Islet of Langerhans (tissue), 1 donor: Measurements from ENCODE around the gene MYO5A.
A peak's percentile ranks its signal among the peaks of the same experiment; 100 is the strongest.
"Not testable (repeated sequence)": the region's sequence is repeated elsewhere in the genome, so short reads cannot be mapped to it uniquely, and the experiment has no call there.

ENCODE experiments used
- FAIRE-seq: peaks from one replicate; lab custom pipeline; 2011; peaks lifted over from hg19 to GRCh38; lab: Jason Lieb, UNC

Gene MYO5A

DNA sequence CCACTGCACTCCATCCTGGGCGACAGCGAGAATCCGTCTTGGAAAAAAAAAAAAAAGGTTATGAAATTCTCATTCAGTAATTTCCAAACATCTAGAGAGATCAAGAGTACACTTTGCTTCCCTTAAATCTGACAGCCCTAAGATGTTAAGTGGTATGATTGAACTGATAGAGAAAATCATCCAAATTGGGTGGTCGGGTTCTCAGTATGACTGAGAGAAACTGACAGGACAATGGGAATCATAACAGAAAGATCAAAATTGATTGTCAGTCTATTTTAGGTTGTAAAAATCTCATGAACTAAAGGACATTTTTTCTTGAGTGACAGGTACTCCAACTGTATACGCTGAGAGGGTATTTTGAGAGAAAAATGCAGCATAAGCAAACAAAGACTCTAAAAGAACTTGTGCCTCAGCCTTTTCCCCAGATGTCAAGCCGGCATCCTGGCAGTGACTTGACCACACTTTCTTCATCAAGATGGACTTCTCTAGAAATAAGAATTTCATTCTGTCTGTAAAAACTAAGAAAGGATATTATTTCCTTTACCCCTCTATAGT is 65.8 kb downstream of the MYO5A start:
- FAIRE-seq, result no peak

DNA sequence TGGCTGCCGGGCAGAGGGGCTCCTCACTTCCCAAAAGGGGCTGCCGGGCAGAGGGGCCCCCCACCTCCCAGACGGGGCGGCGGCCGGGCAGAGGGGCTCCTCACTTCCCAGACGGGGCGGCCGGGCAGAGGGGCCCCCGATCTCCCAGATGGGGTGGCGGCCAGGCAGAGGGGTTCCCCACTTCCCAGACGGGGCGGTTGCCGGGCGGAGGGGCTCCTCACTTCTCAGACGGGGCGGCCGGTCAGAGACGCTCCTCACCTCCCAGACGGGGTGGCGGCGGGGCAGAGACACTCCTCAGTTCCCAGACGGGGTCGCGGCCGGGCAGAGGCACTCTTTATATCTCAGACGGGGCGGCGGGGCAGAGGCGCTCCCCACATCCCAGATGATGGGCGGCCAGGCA is 69.0 kb downstream of the MYO5A start:
- not testable (repeated sequence) for FAIRE-seq

DNA sequence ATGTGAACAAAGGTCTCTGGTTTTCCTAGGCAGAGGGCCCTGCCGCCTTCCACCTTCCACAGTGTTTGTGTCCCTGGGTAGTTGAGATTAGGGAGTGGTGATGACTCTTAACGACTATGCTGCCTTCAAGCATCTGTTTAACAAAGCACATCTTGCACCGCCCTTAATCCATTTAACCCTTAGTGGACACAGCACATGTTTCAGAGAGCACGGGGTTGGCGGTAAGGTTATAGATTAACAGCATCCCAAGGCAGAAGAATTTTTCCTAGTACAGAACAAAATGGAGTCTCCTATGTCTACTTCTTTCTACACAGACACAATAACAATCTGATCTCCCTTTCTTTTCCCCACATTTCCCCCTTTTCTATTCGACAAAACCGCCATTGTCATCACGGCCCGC is 69.4 kb downstream of the MYO5A start:
- not testable (repeated sequence) for FAIRE-seq

DNA sequence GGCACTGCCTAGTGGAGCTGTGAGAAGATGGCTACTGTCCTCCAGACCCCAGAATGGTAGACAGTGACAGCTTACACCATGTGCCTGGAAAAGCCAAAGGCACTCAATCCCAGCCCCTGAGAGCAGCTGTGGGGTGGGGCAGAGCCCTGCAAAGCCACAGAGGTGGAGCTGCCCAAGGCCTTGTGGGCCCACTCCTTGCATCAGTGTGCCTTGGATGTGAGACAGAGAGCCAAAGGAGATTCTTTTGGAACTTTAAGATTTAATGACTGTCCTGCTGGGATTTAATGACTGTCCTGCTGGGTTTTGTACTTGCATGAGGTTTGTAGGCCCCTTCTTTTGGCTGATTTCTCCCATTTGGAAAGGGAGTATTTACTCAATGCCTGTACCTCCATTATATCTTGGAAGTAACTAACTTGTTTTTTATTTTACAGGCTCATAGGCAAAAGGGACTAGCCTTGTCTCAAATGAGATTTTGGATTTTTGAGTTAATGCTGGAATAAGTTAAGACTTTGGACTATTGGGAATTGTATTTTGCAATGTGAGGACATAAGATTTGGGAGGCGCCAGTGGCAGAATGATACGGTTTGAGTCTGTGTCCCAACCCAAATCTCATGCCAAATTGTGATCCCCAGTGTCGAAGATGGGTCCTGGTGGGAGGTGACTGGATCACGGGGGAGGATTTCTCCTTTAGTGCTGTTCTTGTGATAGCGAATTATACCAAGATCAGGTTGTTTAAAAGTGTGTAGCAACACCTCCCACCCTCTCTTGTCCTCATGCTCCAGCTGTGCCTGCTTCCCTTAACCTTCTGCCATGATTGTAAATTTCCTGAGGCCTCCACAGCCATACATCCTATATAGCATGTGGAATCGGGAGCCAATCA is 80.4 kb downstream of the MYO5A start:
- no peak for FAIRE-seq

DNA sequence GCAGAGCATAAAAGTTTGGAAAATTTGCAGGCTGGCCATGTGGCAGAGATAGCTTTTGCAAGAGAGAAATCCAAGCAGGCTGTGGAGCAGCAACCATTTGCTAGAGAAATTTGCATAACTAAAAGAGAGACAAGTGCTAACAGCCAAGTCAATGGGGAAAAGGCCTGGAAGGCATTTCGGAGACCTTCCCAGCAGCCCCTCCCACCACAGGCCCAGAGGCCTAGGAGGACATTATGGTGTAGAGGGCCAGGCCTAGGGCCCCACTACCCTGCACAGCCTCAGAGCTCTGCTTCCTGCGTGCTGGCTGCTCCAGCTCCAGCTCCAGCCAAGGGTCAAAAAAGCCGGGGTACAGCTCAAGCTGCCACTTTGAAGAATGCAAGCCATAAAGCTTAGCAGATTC is 82.7 kb downstream of the MYO5A start:
- FAIRE-seq, result no peak

DNA sequence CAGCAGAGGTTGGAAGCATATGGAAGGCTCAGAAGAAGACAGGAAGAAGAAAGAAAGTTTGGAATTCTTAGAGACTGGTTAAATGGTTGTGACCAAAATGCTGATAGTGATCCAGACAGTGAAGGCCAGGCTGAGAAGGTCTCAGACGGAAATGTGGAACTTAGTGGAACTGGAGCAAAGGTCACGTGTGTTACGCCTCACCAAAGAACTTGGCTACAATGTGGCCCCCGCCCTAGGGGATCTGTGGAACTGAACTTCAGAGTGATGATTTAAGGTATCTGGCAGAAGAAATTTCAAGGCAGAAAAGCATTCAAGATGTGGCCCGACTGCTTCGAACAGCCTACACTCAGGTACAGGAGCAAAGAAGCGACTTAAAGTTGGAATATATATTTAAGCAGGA is 83.1 kb downstream of the MYO5A start:
- no peak for FAIRE-seq

DNA sequence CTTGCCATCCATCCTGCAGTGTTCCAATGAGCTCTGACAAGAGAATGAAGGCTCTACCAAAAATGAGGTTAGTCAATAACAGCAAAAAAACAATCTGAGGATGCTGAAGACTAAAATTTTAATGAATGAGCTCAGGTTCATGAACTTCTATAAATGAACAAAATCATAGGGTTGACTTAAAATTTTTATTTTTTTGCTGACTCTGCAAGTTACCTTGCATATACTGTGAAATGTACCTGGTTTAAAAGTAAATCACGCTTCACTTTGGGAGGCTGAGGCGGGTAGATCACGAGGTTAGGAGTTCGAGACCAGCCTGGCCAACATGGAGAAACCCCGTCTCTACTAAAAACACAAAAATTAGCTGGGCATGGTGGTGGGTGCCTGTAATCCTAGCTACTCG is 85.5 kb downstream of the MYO5A start:
- FAIRE-seq, result not testable (repeated sequence)

DNA sequence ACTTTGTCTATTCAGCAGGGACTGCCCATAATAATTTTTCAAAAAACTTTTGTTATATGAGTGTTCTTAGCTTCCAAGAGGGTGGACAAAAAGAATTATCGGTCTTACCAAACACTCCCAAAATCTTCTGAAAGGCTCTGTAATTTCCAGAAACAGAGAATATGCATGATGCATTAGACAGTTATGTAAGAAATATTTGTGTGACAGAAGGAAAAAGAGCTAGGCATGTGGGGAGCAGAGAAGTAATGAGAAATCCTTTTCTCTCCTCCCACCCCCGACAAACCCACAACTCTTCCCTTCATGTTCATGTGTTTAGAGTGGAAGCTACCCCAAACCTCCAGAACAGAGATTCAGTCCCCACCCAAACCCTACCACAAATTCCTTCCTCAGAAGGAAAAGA is 86.8 kb downstream of the MYO5A start:
- no peak for FAIRE-seq

DNA sequence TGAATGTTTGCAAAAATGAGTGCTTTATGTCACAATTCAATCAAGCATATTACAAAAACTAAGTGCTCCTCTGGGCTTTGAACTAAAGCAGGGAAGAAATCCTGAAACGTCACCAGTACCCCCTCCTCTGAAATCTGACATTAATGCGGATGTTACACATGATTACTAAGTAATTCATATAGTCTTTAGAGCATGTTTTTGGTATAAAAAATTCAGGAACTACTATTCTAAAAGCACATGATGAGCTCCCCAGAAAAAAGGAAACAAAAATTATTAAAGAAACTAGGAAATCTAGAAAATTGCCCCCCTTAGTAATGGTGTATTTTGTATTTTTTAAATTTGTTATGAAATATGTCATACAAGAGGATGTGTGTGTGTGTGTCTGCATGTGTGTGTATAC is 87.7 kb downstream of the MYO5A start:
- no peak for FAIRE-seq

DNA sequence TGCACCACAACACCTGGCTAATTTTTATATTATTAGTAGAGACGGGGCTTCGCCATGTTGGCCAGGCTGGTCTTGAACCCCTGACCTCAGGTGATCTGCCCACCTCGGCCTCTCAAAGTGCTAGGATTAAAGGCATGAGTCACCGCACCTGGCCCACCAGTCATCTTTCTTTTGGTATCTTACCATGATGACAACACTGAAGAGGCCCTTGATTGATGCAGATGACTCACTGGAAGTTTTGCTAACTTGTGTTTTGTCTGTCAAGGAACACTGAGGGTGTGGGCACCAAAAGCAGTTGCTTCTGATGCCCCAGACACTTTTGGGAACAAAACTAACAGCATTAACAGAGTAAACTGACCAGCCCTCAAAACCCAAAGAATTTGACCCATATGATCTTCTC is 88.3 kb downstream of the MYO5A start:
- FAIRE-seq, result no peak

DNA sequence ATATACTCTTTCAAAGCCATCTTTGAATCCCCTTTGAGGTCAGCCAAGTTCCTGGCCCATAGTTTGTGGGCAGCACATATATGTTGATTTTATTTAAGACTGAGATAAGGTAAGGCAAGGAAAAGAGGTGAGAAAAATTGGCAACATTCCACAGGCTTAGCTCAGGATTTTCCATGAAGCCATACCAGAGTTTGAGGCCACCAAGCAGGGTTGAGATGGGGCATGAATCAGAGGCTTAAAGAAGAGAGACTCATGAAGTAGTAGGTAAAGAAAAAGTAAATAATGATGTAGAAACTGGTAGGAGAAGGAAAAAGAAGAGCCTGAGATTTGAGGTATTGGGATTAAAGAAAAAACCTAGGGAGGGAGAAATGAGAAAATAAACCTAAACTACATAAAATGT is 89.2 kb downstream of the MYO5A start:
- FAIRE-seq, result no peak

DNA sequence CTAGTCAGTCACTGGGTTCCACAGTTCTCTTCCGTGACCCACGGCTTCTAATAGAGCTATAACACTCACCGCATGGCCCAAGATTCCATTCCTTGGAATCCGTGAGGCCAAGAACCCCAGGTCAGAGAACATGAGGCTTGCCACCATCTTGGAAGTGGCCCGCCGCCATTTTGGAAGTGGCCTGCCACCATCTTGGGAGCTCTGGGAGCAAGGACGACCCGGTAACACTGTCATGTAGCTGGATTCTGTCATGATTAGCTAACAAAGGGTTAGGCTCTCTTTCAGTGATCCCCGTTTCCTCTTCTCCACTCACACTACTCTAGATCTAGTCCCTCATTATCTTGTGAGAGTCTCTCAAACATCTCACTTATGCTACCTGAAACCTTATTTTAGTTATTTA is 89.6 kb downstream of the MYO5A start:
- not testable (repeated sequence) for FAIRE-seq

DNA sequence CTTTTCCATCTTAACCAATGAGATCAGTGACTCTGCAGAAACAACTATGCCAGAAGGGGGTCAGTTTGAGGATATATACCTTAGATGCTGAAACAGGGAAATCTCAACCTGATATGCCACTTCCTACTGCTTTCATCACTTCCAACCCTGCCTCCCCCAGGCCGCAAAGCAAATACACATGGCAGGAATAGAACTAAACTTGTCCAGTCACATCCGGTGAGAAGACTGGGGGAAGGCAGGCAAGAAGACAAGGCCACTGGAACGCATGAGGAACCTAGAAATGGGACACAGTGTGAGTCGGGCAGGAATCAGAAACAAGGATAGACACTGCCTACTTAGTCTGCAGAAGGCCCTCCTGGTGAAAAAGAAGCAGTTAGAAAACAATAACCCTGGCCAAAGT is 90.6 kb downstream of the MYO5A start:
- no peak for FAIRE-seq

DNA sequence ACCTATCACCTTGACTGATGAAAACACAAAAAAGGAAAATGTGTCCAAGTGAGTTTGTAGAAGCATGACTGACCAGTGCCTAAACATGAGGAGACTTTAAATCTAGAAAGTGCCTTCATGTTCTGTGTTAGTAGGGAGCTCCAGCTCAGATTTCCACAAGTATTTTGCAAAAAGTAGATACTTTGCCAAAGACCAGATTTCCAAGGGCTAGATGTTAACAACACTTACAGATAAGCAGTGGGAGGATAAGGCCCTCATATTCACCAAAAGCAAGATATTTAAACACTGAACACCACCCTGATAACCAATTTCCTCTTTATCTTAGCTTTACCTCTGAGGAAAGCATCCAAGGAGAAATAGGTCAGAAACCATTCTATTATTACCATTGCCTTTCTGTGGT is 91.0 kb downstream of the MYO5A start:
- FAIRE-seq, result no peak

DNA sequence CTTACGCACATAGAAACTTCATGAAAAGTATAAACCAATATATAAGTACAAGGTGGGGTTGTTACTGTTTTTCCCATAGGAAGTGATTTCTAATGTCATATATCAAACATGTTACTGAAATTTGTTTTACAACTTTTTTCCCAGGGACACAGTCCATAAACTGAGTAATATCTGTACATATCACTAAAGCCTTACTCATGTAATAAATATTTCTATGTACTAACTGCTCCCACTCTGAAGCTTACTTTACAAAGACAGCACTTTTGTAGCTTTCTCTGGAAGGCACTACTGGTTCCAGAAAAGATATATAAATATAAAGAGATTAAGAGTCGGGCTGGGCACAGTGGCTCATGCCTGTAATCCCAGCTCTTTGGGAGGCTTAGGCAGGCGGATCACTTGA is 91.7 kb downstream of the MYO5A start:
- FAIRE-seq, result no peak

DNA sequence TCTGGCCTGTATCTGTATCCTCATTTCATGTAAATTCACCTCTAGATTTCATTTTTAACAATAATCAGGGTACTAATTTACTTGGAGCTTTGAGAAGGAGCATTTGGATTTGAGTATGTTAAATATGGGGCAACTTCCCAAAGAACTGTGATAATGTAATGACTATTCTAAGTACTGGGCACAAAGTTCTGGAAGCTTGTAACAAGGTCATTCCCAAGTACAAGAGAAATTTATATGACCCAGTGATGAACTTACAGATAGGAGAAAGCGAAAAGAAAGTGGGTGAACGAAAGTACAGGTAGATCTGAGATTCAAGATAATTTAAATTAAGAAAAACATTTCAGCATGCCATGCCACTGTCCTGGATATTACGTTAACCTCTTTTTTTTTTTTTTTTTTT is 93.8 kb downstream of the MYO5A start:
- no peak for FAIRE-seq

DNA sequence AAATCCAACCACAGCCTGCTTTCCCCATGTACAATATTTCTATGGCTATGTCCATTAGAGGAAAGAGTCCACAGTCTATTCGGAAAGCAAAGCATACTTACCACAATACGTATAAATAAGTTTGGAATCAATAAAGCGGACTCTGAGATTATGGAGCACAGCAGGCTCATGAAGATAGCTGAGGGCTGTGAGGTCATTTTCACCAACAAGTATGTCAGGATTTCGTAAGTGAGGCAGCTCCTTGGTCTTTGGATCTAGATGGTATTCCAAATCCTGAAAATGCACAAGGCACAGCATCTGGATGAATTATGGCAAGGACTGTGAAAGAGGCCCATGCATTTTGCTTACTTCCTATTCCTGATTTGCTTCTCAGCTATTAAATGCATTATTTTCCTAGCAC is 100.4 kb downstream of the MYO5A start:
- FAIRE-seq, result no peak

DNA sequence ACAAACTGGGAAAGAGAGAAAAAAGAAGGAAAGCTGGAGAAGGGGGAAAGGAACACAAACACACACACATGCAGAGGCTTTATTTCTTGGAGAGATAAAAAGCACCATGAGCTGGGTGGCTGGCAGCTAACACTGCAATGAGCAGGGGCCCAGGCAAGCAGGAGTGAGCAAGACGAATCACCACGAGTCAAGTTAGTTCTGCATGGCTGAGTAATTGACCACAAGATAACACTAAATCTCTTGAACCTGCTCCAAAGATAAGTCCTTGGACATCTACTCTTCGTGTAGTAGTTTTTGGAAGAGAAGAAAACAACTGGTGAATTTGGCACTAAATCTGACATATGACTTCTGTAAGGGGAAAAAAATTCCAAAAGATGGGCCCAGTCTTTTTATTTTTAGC is 100.9 kb downstream of the MYO5A start:
- FAIRE-seq, result peak; percentile 66

DNA sequence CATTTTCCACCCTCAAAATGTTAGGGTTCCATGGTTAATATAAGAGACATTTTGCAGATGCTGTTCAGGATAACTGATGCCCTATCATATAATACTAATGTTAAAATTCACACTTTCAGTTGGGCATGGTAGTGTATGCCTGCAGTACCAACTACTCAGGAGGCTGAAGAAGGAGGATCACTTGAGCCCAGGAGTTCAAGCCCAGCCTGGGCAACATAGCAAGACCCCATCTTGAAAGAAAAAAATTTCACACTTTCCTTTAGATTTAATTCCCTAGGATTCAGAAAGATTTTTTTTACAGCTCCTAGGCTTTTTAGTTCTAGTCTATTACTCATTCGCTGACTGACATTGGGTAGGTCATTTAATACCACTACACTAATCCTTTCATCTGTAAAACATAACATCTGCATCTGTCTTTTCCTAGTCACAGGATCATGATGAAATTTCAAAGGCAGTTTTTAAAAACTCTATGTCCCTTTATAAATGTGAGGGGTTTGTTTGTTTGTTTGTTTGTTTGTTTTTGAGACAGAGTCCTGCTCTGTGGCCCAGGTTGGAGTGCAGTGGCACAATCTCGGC is 103.7 kb downstream of the MYO5A start:
- no peak for FAIRE-seq

DNA sequence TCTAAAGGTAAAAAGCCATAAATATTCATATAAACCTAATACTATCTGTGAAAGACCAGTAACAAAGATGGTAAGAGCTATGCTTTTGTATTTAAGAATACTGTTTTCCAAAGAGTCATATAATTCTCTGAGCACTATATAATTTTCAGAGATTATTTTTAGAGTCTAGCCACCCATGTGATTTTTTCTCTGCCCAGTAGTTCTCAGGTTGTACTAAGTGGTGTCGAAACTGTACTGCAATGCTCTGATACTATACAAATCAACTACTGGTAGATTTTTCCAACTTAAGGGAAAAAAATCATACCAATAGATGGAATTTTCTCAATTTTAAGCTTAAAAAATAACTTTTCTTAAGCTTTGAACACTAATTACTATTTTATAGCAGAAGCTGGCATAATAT is 104.8 kb downstream of the MYO5A start:
- no peak for FAIRE-seq

DNA sequence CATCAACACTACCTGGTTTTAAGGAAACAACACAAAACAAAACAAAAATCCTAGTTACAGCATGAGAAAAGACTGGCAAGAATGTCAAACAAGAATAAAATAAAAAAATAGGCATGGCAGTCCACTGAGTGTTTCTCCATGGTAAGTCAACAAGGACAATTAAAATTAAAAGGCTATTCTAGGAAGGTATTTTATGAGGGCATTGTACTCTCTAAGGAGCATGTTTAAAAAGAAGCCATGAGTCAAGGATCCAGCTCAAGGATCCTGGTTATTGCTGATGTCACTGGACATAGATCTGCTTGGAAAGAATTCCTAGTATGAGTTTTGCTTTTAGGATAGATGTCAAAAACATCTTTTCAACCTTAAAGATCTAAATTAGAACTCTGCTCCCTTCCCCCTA is 106.7 kb downstream of the MYO5A start:
- no peak for FAIRE-seq

DNA sequence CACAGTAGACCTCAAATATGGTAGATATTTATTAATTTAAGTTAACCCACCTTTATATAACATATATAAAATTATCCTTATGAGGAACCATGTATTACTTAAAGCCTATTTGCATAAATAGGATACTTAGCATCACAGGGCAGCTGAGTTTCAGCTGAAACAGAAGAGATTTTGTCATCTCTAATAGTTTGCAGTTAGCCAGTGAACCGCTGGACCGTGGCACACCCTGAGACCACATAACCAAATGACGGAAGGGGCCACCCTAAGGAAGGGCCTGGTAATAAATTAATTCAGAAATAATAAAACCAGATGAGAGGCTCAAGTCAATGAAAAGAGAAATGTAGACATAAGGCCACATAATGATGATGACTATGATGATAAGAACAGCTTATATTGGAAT is 107.7 kb downstream of the MYO5A start:
- FAIRE-seq, result no peak

DNA sequence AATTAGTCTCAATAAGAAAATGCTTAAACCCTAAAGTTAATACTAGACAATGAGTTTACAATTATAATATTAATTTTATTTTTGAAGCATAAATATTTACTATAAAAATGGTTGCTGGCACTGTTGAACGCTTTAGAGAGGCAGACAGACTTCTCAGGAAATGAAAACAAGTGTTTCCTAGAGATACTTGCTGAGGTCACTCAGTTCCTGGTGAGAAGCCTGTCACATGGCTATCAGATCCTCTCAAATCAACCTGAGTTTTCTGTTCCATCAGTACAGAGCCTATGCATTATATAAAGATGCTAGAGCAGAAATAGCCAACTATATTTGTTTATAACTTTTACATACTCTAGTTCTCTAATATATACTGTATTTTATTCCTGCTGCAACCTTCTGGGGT is 109.2 kb downstream of the MYO5A start:
- FAIRE-seq, result no peak

DNA sequence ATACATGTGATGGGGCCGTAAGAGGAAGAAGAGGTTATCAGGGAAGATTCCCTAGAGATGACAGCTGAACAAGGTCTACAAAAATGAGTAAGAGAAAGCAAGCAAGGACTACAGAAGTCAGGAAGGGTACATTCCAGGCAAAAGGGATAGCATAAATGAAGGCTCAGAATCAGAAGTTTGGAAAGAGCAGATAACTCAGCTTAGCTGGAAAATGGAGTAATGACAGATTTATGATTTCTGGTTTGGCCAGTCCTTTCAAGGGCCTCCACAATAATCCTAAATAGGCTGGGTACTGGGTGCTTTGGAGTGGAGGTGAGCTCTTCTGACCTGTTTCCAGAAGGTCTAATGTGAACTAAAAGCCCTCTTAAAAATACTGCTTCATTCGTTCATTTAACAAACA is 110.7 kb downstream of the MYO5A start:
- FAIRE-seq, result no peak
